Measurements from ENCODE around the gene SUN2. TPM values are rescaled to one million over a fixed set of nuclear protein-coding genes. Genes with fewer than 3 reads are reported as not detected.

The SUN2 gene
- total and polyA plus RNA-seq, 4 donors = 58.6 to 220 (median 107) TPM

GRCh38 chr22:38774496-38775166 is 18.8 kb upstream of the SUN2 start:
- ATAC-seq (ENCODE audit: insufficient read depth, low FRiP score) = no peak
- H3K27ac ChIP-seq (ENCODE audit: low read depth in 1 of 2, low read length in 1 of 2) = no peak overlapping the region
- no peaks in the 10 kb centered on the region for H3K4me1 ChIP-seq (ENCODE audit: control insufficient read depth in 5 of 5, insufficient read depth in 5 of 5, low read length in 5 of 5)
- no peak for DNase-seq
- H3K9ac ChIP-seq (ENCODE audit: insufficient read depth in 1 of 2, low read length in 2 of 2) = no peak overlapping the region
- WGBS, 2 donors = 79 to 82% methylated on average over 11 of the region's 11 CpGs
- no peaks in the 10 kb centered on the region for H3K27me3 ChIP-seq (ENCODE audit: control insufficient read depth in 3 of 3, insufficient read depth in 3 of 3, low read length in 2 of 3)
- no peaks in the 10 kb centered on the region for H3K9me3 ChIP-seq (ENCODE audit: control insufficient read depth in 4 of 4, insufficient read depth in 3 of 4, low read length in 3 of 4)
- peaks cover 0 to 9% (median 0%) of the 10 kb centered on the region in 4 donors for H3K36me3 ChIP-seq (ENCODE audit: control insufficient read depth in 4 of 4, insufficient read depth in 4 of 4, low read length in 4 of 4)
- no peak for TF ChIP-seq CTCF (IDR thresholded peaks at IDR 0.05; ENCODE audit: control extremely low read depth, extremely low read depth)
- no peak overlapping the region for H3K4me3 ChIP-seq

GRCh38 chr22:38773363-38773946 is 17.7 kb upstream of the SUN2 start:
- no peaks in the 10 kb centered on the region for H3K4me1 ChIP-seq (ENCODE audit: control insufficient read depth in 5 of 5, insufficient read depth in 5 of 5, low read length in 5 of 5)
- no peaks in the 10 kb centered on the region for H3K27me3 ChIP-seq (ENCODE audit: control insufficient read depth in 3 of 3, insufficient read depth in 3 of 3, low read length in 2 of 3)
- H3K9me3 ChIP-seq (ENCODE audit: control insufficient read depth in 4 of 4, insufficient read depth in 3 of 4, low read length in 3 of 4) = no peaks in the 10 kb centered on the region
- DNase-seq = no peak
- TF ChIP-seq CTCF (IDR thresholded peaks at IDR 0.05; ENCODE audit: control extremely low read depth, extremely low read depth) = no peak
- no peak overlapping the region for H3K9ac ChIP-seq (ENCODE audit: insufficient read depth in 1 of 2, low read length in 2 of 2)
- H3K36me3 ChIP-seq (ENCODE audit: control insufficient read depth in 4 of 4, insufficient read depth in 4 of 4, low read length in 4 of 4) = no peaks in the 10 kb centered on the region
- H3K27ac ChIP-seq (ENCODE audit: low read depth in 1 of 2, low read length in 1 of 2) = no peak overlapping the region
- WGBS, 2 donors = 96 to 98% methylated on average over 4 of the region's 4 CpGs
- H3K4me3 ChIP-seq = no peak overlapping the region
- no peak for ATAC-seq (ENCODE audit: insufficient read depth, low FRiP score)

- TF ChIP-seq CTCF (IDR thresholded peaks at IDR 0.05; ENCODE audit: control extremely low read depth, extremely low read depth) = no peak
- ATAC-seq (ENCODE audit: insufficient read depth, low FRiP score) = no peak
- no peaks in the 10 kb centered on the region for H3K4me1 ChIP-seq (ENCODE audit: control insufficient read depth in 5 of 5, insufficient read depth in 5 of 5, low read length in 5 of 5)
- no peak overlapping the region for H3K27ac ChIP-seq (ENCODE audit: low read depth in 1 of 2, low read length in 1 of 2)
- 85 to 93% methylated on average over 8 of the region's 8 CpGs for WGBS, 2 donors
- no peaks in the 10 kb centered on the region for H3K9me3 ChIP-seq (ENCODE audit: control insufficient read depth in 4 of 4, insufficient read depth in 3 of 4, low read length in 3 of 4)
- no peaks in the 10 kb centered on the region for H3K27me3 ChIP-seq (ENCODE audit: control insufficient read depth in 3 of 3, insufficient read depth in 3 of 3, low read length in 2 of 3)
- H3K36me3 ChIP-seq (ENCODE audit: control insufficient read depth in 4 of 4, insufficient read depth in 4 of 4, low read length in 4 of 4) = no peaks in the 10 kb centered on the region
- no peak overlapping the region for H3K9ac ChIP-seq (ENCODE audit: insufficient read depth in 1 of 2, low read length in 2 of 2)
- no peak overlapping the region for H3K4me3 ChIP-seq
- no peak for DNase-seq
These were observed 16.8 kb upstream of the SUN2 start for GRCh38 chr22:38772623-38772873.
